NCI-H146 (cell line): ENCODE measurements around the gene SERPINH1.

Experiments used
- DNase-seq: peaks from one replicate; lab custom pipeline; 2025; lab: John Stamatoyannopoulos, UW

Gene SERPINH1

DNA sequence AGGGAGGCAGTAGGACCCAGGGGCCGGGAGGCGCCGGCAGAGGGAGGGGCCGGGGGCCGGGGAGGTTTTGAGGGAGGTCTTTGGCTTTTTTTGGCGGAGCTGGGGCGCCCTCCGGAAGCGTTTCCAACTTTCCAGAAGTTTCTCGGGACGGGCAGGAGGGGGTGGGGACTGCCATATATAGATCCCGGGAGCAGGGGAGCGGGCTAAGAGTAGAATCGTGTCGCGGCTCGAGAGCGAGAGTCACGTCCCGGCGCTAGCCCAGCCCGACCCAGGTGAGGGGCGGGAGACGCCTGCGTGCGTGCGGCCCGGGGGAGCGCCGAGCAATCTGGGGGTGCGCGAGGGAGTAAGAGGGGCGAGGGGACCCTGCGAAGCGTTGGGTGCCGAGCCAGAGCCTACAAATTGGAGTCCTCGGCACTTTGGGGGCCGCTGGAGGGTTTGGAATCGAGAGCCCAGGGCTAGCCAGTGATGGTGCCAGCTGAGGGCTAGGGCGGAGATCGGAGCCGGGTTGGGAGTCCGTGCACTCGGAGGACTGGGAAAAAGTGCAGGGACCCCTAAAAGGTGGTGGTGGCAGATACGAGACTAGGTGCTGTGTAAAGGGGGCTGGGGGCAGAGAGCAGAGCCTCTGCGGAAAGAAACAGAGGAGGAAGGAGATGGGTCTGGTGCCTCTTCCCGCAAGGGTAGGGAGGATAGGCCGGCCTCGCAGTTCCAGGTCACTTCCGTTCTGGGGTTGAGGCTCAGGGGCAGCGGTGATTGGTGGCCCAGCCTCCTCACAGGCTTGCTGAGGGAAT is at the start of gene SERPINH1:
Gene SERPINH1 (plus strand): TSS at position 206 of the 788 bp plus-strand sequence. CDS start 4,097 bp downstream, outside the sequence.
- peak; percentile 86 for DNase-seq

GRCh38 chr11:75513250-75513649 is 48.8 kb upstream of the SERPINH1 start:
- DNase-seq: no peak

GRCh38 chr11:75514596-75514995 is 47.5 kb upstream of the SERPINH1 start:
- no peak for DNase-seq

GRCh38 chr11:75516140-75516539 is 45.9 kb upstream of the SERPINH1 start:
- DNase-seq: no peak

GRCh38 chr11:75516886-75517285 is 45.2 kb upstream of the SERPINH1 start:
- DNase-seq: no peak

DNA sequence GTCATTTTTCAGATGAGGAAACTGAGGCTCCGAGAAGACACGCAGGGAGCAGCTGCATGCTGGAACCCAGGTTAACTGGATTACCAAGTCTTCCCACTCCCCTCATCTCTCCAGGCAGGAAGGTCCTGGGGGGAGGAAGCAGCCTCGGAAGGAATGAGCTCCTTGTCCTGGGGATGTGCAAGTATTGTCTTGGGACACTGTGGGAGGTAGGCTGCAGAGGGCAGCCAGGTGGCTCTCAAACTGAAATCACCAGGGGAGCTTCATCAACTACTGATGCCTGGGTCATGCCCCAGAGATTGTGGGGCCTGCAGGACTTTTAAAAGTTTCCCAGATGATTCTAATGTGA is 43.9 kb upstream of the SERPINH1 start:
- DNase-seq: no peak

GRCh38 chr11:75518771-75519653 is 43.0 kb upstream of the SERPINH1 start:
- no peak for DNase-seq

DNA sequence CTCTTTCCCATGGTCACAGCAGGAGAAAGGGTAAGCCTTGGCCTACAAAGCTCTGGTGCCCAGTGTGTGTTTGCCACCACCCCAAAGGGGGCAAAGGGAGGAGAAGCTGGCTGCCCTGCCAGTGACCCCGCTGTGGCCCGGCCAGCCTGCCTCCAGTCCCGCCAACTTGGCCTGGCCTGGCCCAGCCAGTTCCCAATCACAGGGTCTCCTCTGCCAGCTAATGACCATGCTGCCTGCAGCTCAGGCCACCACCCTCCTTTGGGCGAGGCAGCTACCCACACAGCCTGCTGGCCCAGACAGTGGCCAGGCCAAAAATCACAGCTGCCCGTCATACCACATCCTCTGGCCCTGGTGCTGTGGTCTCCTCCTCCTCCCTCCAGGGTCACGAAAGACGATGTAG is 41.4 kb upstream of the SERPINH1 start:
- no peak for DNase-seq

GRCh38 chr11:75522286-75523044 is 39.6 kb upstream of the SERPINH1 start:
- DNase-seq: no peak

GRCh38 chr11:75523189-75523588 is 38.9 kb upstream of the SERPINH1 start:
- no peak for DNase-seq

- DNase-seq: no peak
Observed at GRCh38 chr11:75523811-75524664, 38.0 kb upstream of the SERPINH1 start.

DNA sequence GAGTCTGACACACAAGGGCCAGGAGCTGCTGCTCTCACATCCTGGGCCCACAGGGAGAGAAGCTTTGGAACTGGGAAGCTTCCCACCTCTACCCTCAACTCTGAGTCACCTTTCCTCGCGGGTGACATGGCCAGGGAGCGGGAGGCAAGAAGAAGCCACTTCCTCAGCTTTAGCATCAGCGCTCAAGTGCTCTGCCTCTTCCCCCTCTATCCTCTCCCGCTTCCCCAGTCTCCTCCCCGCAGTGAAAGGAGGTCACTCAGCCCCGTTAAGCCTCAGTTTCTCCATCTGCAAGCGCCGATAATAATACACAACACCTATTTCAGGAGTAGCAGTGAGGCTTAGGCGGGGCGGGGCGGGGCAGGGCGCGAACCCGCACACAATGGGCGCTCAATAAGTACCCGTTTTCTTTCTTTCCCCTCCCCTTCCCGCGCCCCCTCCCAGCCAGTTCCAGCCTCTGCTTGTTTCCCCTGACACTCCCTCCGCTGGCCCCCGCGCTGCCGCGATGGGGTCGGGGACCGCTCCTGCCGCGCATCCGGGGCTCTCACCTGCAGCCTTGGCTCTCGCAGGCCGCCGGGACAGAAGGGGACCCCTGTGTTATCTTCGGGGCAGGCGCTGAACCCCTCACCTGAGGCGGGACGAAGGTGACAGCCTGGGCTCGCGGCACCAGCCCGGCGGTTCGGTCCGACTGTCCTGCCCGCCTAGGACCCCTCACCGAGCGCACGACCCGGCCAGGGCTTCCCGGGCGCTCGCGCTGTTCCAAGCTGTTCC is 37.2 kb upstream of the SERPINH1 start:
- DNase-seq: peak; percentile 19

- DNase-seq: peak; percentile 93
Observed at GRCh38 chr11:75525433-75526191, 36.4 kb upstream of the SERPINH1 start, which contains the start of gene GDPD5. Gene GDPD5, minus strand, starts transcription at chr11:75525941. Its CDS starts 48,206 bp downstream, at chr11:75477735.

GRCh38 chr11:75526192-75526541 is 35.9 kb upstream of the SERPINH1 start:
- no peak for DNase-seq

DNA sequence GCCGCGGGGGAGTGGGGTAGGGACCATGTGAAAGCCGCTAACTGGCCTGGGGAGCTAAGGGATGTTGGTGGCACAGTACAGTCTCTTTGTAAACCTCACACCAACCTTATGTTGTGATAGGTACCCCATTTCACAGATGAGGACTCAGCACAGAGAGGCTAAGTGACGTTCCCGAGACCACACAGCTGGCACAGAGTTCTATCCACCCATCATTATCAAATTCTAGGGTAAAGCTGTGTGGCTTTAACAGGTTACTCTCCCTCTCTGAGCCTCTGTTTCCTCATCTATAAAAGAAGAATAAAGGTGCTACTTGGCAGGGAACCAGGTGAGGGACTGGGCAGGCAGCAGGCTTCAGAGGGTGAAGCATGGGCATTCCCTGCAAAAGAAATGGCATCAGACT is 34.9 kb upstream of the SERPINH1 start:
- DNase-seq: no peak

DNA sequence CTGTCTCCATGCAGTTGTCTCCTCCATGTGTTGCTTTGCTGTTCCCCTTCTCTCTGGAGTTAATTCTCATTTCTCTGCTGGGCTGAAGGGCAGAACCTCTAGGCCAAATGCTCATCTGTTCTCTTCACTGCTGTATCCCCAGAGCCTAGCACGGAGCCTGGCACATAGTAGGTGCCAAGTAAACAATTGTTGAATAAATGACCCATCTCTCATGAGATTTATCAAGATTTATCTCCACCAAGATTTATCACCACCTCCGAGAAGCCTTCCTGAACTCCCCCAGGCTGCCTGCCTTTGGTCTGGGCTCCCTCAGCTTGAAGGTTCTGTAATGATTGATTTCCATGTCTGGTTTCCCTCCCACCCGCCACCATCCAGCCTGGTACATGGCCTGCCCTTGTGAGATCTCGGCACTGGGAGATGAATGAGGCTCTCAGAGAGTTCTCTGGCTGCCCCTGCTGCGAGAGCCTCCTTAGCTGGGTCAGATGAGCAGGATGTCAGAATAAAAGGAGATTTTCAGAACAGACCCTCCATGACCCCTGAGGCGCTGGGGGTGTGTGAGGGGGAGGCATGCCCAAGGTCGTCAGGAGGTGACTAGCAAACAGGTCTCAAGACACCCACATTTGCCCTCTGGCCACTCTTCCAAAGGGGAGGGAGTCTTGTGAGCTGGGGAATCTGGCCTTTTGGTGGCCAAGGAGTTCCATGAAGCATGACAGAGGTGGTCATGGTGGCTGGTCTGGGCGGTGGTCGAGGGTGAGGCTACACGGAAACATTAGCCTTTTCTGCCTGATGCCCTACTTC is 33.9 kb upstream of the SERPINH1 start:
- no peak for DNase-seq

DNA sequence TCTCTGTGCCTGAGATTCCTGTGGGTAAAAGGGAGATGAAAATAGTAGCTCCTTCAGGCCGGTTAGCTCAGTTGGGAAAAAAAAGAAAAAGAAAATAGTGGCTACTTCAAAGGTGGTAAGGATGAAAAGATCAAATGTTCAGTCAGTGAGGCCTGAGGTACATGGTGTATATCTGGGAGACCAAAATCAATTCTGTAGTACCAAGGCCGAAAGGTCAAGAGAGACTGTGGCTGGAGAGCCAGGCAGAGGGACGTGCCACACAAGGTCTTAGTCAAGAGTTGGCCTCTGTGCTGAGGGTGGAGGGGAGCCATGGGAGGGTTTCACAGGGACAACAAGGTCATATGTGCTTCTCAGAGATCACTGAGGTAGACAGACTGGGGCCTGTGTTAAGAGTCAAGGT is 31.5 kb upstream of the SERPINH1 start:
- DNase-seq: no peak

DNA sequence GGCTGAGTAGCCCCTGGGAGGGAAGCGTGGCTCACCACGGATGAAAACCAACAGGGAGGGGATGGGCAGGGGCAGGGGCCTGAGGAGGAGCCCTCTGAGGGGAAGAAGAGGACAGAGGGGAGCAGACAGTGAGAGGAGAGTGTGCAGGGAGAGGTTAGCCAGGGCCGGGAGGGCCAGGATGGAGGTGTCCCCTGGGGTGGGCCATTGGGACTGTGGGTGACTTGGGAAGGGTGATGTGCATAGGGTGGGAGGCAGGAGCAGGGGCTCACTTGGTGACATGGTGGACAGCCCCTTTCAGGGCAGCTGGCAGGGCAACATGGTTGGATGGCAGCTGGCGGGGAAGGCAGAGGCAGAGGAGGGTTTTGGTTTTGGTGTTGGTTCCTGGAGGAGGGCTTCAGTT is 30.7 kb upstream of the SERPINH1 start:
- no peak for DNase-seq
